ENCODE data around the gene SDR39U1.

Gene SDR39U1

DNA sequence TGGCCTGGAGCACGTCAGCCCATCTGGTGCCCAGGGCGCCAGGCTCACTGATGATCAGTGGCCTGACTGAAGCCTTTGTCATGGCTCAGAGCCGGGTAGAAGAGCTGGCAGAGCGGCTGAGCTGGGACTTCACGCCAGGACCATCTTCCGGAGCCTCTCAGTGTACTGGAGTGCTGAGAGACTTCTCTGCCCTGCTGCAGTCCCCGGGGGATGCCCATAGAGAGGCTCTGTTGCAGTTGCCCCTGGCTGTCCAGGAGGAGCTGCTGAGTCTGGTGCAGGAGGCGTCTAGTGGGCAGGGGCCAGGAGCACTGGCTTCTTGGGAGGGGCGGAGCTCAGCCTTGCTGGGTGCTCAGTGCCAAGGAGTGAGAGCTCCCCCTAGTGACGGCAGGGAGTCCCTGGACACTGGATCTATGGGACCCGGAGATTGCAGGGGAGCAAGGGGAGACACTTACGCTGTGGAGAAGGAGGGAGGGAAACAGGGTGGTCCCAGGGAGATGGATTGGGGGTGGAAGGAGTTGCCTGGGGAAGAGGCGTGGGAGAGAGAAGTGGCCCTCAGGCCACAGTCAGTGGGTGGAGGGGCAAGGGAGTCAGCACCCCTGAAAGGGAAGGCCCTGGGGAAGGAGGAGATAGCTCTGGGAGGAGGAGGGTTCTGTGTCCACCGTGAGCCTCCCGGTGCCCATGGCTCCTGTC lies 10.9 kb downstream of the SDR39U1 start:
- peak; percentile 95 for DNase-seq (ENCODE audit: low spot score)
- Histone ChIP-seq H3K4me3 (ENCODE audit: severe bottlenecking) (no peak overlapping the region), H3K27ac (ENCODE audit: poor library complexity, severe bottlenecking) (peak overlapping the region; percentile 75), H3K9me3 (ENCODE audit: severe bottlenecking) (no peaks in the 10 kb centered on the region), H3K4me1 (ENCODE audit: insufficient read depth, poor library complexity, severe bottlenecking) (peaks cover 15% of the 10 kb centered on the region), H3K36me3 (ENCODE audit: low read depth) (peaks cover 46% of the 10 kb centered on the region), H3K27me3 (ENCODE audit: insufficient read depth, poor library complexity, severe bottlenecking) (no peaks in the 10 kb centered on the region)
- ATAC-seq (ENCODE audit: low read depth) = peak; percentile 67
- TF ChIP-seq, protein P1, sequence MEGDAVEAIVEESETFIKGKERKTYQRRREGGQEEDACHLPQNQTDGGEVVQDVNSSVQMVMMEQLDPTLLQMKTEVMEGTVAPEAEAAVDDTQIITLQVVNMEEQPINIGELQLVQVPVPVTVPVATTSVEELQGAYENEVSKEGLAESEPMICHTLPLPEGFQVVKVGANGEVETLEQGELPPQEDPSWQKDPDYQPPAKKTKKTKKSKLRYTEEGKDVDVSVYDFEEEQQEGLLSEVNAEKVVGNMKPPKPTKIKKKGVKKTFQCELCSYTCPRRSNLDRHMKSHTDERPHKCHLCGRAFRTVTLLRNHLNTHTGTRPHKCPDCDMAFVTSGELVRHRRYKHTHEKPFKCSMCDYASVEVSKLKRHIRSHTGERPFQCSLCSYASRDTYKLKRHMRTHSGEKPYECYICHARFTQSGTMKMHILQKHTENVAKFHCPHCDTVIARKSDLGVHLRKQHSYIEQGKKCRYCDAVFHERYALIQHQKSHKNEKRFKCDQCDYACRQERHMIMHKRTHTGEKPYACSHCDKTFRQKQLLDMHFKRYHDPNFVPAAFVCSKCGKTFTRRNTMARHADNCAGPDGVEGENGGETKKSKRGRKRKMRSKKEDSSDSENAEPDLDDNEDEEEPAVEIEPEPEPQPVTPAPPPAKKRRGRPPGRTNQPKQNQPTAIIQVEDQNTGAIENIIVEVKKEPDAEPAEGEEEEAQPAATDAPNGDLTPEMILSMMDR (IDR thresholded peaks at IDR 0.05; ENCODE audit: poor library complexity, severe bottlenecking) = peak; percentile 98

DNA sequence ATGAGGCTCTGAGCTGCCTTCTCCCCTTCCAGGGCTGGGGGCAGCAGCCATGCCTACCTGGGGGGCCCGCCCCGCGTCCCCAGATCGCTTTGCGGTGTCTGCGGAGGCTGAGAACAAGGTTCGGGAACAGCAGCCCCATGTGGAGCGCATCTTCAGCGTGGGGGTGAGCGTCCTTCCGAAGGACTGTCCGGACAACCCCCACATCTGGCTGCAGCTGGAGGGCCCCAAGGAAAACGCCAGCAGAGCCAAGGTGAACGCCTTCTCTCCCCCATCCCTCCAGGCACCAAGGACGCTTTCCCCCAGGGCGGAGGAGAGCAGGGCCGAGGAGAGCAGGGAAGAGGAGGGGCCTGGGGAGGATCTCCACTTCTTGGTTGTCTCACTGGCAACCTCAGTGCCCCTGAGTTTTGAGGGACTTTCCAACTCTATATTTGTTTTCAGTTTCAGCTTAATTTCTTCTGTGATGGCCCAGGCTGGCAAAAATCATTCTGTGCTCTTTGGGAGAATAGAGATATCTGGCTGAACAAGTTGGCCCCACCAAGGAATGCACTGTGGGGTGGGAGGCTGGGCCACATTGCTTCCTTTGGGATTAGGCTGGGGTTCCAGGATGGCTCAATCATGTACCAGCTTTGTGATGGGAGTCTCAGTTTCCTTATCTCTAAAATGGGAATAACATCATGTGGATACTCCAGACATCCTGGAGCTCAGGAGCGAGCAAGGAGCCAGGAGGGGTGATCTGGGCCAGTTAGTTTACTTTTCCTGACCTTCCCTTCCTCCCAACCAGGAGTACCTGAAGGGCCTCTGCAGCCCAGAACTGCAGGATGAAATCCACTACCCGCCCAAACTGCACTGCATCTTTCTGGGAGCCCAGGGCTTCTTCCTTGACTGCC lies 11.7 kb downstream of the SDR39U1 start:
- Histone ChIP-seq H3K4me3 (ENCODE audit: severe bottlenecking) (peak overlapping the region; percentile 89), H3K36me3 (ENCODE audit: low read depth) (peaks cover 38% of the 10 kb centered on the region), H3K27ac (ENCODE audit: poor library complexity, severe bottlenecking) (peak overlapping the region; percentile 75), H3K4me1 (ENCODE audit: insufficient read depth, poor library complexity, severe bottlenecking) (peaks cover 23% of the 10 kb centered on the region), H3K27me3 (ENCODE audit: insufficient read depth, poor library complexity, severe bottlenecking) (no peaks in the 10 kb centered on the region), H3K9me3 (ENCODE audit: severe bottlenecking) (no peaks in the 10 kb centered on the region)
- TF ChIP-seq, protein P1 (IDR thresholded peaks at IDR 0.05; ENCODE audit: poor library complexity, severe bottlenecking) = no peak
- ATAC-seq (ENCODE audit: low read depth) (peak; percentile 33), DNase-seq (ENCODE audit: low spot score) (no peak)

DNA sequence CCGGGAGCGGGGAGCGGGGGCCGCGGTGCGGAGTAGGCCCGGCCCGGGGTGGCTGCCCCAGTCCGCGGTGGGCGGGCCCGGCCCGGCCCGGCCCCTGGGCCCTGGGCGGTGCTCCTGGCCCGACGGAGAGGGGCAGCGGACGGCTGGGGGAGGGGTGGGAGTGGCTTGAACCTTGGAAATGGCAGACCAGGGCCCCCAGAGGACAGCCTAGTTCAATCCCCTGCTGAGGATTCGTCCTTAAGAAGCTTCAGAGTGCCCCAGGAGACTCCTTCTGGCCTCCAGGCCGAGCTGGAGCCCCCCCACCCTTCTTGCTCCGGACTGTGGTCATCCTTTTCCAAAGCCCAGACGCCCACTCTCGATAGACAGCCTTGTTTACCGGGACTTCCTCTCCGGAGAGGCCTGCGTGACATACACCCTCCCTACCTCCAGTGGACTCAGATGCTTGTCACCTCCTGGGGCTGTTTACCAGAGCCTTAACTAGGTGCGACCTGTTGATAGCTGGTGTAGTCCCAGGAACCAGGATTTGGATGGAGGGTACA lies 12.4 kb downstream of the SDR39U1 start:
- Histone ChIP-seq H3K27ac (ENCODE audit: poor library complexity, severe bottlenecking) (peak overlapping the region; percentile 75), H3K36me3 (ENCODE audit: low read depth) (peaks cover 36% of the 10 kb centered on the region), H3K27me3 (ENCODE audit: insufficient read depth, poor library complexity, severe bottlenecking) (no peaks in the 10 kb centered on the region), H3K9me3 (ENCODE audit: severe bottlenecking) (no peaks in the 10 kb centered on the region), H3K4me3 (ENCODE audit: severe bottlenecking) (peak overlapping the region; percentile 89), H3K4me1 (ENCODE audit: insufficient read depth, poor library complexity, severe bottlenecking) (peaks cover 30% of the 10 kb centered on the region)
- no peak for DNase-seq (ENCODE audit: low spot score)
- peak; percentile 61 for ATAC-seq (ENCODE audit: low read depth)
- TF ChIP-seq, protein P1 (IDR thresholded peaks at IDR 0.05; ENCODE audit: poor library complexity, severe bottlenecking) = no peak

DNA sequence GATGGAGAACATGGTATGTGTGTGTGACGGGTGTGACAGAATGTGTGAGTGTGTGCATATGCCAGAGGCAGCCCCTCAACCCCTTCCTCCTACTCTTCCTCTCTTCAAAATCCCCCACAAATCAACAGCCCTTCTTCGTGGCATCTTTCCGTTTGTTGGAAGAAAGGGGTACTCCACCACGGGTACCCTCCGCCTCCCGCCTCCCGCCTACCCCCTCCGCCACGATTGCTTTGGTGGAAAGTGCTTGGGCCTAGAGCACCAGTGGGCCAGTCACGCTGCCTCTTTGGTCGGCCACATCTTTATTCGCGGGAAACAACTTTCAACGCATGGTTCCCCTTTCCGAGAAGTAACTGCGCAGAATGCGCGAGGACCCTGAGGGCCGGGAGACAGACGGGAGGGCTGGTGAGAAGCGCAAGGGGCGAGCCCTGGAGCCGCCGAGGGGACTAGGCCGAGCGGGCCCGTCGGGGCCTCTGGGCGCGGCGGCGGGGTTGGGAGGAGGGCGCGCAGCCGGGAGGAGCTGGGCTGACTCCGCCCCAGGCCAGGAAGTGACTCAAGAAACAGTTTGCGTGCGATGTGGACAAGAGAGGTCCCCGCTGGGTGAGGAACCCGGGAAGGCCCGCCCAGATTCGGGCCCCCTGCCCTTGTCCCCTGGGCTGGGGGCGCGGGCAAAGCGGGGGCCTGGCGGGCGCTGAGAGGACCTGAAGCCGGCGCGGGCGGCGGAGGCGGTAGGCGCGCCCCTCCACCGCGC lies 13.0 kb downstream of the SDR39U1 start, which contains the start of the genes CBLN3 and KHNYN:
TSS of gene CBLN3 (minus strand) at position 274 of the 748 bp plus-strand sequence. CDS start 614 bp downstream, outside the sequence.
TSS of gene KHNYN (plus strand) at position 560 of the 748 bp plus-strand sequence. CDS start 777 bp downstream, outside the sequence.
- Histone ChIP-seq H3K36me3 (ENCODE audit: low read depth) (peaks cover 33% of the 10 kb centered on the region), H3K4me1 (ENCODE audit: insufficient read depth, poor library complexity, severe bottlenecking) (peaks cover 34% of the 10 kb centered on the region), H3K9me3 (ENCODE audit: severe bottlenecking) (no peaks in the 10 kb centered on the region), H3K27me3 (ENCODE audit: insufficient read depth, poor library complexity, severe bottlenecking) (no peaks in the 10 kb centered on the region), H3K4me3 (ENCODE audit: severe bottlenecking) (peak within 1 kb of the TSS; percentile 89), H3K27ac (ENCODE audit: poor library complexity, severe bottlenecking) (peak within 1 kb of the TSS; percentile 75)
- ATAC-seq (ENCODE audit: low read depth) (peak; percentile 71), DNase-seq (ENCODE audit: low spot score) (peak; percentile 92)
- TF ChIP-seq, protein P1 (IDR thresholded peaks at IDR 0.05; ENCODE audit: poor library complexity, severe bottlenecking) = no peak
